Epithelial cell of prostate (primary cell): ENCODE results near the gene VOPP1.
A peak's percentile ranks its signal among the peaks of the same experiment; 100 is the strongest.
"Not testable (repeated sequence)": the region's sequence is repeated elsewhere in the genome, so short reads cannot be mapped to it uniquely, and the experiment has no call there.

ENCODE experiments used
- DNase-seq: peaks from one replicate; pipeline ENCODE4 v3.0.0-alpha.2; 2011; ENCODE audit warnings: low read depth, low spot score
- H3K27ac ChIP-seq: fragments of 450-650 bp; 2 replicates; pipeline ENCODE4 v1.5.1; 2017; ENCODE audit warnings: mild to moderate bottlenecking

The VOPP1 gene

DNA sequence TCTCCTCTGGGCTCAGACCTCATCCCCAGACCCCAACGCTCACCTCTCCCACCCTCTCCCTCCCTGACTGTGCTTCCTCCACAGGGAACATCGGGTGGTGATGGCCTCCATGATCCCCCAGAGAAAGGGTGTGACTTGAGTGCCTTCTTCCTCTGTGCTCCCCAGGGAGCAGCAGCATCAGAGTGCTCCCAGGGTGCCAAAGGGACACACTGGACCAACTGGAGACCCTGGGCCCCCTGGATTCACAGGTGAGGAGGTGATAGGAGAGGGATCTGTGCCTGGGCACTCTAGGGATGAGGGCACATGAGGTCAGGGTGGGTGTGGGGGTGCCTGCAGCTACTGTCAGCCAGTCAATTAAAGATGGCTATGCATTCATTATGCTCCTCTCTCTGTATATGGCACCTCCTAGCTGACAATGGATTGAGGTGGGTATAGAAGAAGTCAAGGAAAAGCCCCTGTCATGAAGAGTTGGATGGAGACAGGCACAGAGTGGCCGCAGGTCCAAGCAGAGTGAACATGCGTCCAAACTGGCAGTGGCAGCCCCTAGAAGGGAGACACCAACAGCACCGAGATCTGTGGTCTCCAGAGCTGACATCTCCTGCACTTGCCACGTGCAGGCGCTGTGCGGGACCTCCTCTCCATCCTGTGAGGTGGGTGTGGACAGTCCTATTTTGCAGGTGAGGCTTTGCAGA is 15.5 kb upstream of the VOPP1 start:
- DNase-seq, result no peak
- no peak overlapping the region for H3K27ac ChIP-seq

DNA sequence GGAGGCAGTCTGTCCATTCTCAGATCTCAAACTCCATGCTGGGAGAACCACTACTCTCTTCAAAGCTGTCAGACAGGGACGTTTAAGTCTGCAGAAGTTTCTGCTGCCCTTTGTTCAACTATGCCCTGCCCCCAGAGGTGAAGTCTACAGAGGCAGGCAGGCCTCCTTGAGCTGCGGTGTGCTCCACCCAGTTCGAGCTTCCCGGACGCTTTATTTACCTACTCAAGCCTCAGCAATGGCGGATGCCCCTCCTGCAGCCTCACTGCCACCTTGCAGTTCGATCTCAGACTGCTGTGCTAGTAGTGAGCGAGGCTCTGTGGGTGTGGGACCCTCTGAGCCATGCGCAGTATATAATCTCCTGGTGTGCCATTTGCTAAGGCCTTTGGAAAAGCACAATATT is 10.4 kb upstream of the VOPP1 start:
- DNase-seq, H3K27ac ChIP-seq: not testable (repeated sequence)

DNA sequence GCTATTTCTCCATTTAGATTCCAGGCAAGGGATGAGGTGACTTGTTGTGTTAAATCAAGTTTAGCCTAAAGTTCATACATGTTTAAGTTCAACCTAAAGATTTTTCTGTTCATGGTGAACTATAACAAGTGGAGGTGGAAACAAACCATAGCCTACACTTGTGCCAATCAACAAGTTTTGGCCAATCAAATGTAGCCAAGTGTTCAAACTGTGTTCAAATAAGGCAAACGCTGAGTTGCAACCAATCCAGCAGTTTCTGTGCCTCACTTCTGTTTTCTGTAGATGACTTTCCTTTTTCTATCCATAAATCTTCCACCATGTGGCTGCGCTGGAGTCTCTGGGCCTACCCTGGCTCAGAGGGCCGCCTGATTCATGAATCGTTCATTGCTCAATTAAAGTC is 4.5 kb upstream of the VOPP1 start:
- DNase-seq, result no peak
- no peak overlapping the region for H3K27ac ChIP-seq

DNA sequence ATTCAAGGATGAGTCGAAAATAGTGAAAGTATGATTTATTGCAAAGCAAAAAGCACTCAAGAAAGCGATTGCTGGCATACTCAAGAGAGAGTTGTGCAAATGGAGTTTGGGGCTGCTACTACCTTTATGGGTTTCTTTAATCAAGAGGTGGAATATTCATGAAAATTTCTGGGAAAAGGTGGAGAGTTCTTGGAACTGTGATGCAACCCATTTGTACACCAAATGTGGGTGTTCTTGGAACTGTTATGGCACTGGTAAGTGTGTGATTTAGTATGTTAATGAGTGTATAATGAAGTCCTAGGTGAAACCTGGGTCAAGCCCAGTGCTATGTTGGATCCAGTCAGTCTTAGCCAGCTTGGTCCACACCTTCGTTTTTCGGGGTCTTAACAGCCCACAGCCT is 3.4 kb upstream of the VOPP1 start:
- no peak overlapping the region for H3K27ac ChIP-seq

DNA sequence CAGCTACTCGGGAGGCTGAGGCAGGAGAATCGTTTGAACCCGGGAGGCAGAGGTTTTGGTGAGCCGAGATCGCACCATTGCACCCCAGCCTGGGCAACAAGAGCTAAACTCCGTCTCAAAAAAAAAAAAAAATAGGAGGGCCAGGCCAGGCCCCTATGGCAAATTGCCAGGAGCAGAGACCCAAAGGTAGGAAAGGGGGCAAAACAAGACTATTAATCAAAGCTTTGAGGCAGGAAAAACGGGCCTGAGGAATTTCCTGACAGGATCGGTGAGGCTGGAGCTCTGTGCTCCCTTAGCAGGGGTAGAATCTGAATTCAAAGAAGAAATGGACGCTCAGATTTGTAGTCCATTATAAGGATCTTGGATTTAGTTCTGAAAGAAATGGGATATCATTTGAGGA is 2.8 kb upstream of the VOPP1 start:
- DNase-seq, result no peak
- no peak overlapping the region for H3K27ac ChIP-seq

More for the DNA sequence above, 3.4 kb upstream of the VOPP1 start:
- DNase-seq, result no peak

DNA sequence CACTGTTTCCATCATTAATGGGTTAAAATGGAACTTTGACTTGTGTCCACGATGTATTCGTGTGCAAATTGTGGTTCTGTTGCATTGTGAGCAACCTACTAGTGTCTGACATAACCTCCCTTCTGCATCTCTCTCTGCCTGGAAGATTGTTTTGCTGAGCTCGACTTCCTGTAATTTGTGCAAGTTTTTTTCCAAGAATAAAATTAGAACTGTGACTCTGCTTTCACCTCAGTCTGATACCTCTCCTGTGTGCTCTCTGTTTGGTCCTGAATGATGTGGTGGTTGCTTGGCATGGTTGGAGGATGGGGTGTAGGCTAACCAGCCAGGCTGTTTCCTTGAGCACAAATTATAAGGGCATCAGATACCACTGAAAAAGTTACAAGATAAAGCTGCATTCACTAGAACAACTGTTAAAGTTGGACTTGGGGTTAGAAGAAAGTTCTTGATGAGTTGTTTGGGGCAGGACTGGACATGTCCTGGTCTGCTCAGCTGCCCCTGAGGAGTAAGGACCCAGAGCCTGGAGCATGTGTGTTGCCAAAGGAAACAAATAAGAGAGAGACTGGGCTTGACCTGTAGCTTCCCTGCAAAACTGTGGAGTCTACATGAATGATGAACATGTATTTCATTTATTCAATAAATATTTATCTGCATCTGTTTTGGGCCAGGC is 1.9 kb upstream of the VOPP1 start:
- peak overlapping the region; percentile 90 for H3K27ac ChIP-seq
- DNase-seq, result peak; percentile 31

DNA sequence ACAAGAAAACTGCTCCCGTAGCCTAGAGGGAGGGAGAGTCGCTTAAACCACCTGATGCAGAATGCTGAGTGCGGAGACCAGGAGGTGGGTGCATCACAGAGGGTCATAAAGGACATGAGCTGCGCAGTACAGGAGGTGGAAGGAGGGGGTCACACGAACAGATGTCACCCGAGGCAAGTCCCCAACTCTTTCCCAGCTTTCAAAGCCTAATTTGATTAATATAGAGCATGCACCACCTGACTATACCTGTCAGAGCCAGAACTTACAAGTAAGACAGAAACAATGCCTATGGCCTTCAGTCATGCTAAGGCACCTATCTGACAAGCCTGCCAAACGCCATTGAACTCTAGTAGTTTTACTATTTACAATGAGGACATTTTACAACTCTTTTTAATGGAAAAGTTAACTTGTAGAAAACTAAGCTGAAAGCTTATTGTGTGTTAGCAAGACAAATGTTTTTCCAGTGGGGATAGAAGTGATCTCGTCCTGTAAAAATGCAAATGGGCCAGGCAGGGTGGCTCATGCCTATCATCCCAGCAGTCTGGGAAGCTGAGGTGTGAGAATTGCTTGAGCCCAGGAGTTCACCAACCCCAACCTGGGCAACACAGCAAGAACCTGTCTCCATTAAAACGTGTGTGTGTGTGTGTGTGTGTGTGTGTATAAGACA is 1.1 kb upstream of the VOPP1 start:
- H3K27ac ChIP-seq, result peak overlapping the region; percentile 90
- no peak for DNase-seq

DNA sequence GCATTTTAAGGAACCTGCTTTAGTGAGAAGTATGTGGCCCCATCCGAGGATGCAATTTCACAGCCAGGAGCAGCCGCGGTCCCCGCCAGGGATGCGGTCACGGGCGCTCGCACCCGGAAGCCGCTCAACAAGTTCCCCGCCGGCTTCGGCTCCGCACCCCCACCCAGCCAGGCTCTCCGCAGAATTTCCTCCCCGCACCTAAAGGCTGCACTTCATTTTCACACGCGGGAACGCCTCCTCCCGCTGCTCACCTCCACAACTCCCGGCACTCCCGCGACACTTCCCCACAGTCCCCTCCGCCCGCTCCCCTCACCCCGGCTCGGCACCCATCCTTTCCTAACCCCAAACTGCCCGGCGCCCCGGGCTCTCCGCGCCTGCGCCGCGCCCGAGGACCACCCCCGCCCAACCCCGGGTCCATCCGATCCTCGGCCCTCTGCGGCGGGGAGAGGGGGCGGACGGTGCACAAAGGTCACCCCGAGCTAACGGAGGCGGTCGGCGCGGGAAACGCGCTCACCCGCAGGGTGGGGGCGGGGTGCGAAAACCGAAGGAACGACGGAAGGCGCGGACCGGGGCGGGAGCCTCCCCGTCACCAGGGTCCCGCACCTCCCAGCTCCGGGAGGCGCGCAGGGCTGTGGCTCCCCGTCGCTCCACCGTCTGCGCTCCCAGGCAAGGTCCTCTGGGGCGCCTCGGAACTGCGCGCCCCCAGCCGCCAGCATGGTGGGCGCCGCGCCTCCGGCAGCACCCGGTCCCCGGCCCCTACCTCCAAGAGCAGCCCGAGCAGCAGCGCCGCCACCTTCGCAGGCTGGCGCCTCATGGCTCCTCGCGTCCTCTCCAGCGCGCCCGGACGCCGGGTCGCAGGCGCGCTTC is 558 bp downstream of the VOPP1 start:
- DNase-seq, result no peak
- peak overlapping the region; percentile 90 for H3K27ac ChIP-seq

DNA sequence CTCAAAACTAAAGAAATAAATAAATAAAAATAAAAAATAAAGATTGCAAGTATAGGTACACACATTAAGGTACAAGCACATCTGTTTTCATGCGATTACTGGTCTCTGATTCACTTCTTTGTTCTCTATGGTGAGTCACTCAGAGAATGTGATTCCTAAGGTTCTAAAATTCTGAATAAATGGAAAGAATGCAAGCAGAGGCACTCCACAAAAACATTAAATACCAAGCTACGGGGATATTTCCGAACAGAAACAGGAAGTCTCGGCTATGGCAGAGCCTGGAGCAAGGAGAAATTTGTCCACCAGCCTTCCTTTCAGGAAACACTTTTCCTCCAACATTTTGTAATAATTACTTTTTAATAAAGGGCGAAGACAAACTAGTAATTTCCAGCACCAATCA is 1.4 kb downstream of the VOPP1 start:
- DNase-seq, result no peak

DNA sequence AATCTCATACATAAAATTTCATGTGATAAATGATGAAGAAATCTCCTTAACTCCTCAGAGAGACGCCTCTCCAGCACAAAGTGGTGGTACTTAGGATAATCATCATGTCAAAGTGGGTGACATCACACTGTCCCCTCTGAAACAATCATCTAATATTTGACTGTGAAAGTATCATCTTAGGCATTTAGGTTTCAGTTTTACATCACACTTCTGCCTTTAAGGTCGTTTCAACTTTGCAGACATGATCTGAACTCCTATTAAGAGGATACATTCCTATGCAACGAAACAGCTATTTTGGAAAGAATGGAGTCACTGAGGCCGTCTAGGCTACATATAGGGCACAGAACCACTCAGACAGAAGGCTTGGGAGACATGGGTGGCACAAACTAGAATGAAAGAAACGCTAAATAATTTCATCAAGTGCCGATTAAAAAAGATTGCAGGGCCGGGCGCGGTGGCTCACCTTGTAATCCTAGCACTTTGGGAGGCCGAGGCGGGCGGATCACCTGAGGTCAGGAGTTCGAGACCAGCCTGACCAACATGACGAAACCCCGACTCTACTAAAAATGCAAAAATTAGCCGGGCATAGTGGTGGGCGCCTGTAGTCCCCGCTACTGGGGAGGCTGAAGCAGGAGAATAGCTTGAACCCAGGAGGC is 2.0 kb downstream of the VOPP1 start:
- peak overlapping the region; percentile 90 for H3K27ac ChIP-seq
- no peak for DNase-seq

More for the DNA sequence above, 1.4 kb downstream of the VOPP1 start:
- H3K27ac ChIP-seq, result peak overlapping the region; percentile 90

DNA sequence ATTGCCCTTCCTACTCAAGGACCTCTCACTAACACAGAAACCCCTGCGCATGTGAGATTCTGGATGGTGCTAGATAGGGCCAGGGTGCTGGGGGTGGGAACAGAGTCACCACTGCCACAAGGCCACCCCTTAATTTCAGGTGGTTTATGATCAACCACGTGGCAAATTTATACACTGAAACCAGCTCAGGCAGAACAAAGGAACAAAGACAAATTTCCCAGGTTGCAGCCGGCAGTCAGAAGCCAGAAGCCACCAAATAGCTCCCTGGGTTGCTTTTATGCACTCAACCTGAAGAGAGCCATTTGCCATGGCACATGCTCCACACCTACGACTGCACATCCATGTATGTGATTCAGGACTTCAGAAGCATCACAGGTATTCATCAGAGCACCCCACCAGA is 2.5 kb downstream of the VOPP1 start:
- no peak overlapping the region for H3K27ac ChIP-seq
- DNase-seq, result no peak

DNA sequence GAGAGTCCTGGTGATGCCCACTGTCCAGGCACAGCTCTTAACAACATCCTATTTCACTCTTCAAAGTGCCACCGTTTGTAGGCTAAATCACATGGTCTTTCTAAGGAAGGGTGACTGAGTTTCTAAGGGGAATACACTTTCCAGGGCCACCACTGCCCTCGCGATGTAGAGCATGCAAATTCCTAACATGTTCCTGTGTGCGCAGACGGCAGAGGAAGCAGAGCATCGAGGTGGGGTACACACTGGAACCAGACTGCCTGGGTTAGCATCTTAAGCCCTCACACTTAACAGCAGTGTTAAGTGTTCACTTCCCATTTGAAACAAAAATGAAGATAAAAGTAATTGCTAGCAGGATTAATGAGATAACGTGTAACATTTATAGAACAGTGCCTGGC is 3.0 kb downstream of the VOPP1 start:
- H3K27ac ChIP-seq, result no peak overlapping the region

DNA sequence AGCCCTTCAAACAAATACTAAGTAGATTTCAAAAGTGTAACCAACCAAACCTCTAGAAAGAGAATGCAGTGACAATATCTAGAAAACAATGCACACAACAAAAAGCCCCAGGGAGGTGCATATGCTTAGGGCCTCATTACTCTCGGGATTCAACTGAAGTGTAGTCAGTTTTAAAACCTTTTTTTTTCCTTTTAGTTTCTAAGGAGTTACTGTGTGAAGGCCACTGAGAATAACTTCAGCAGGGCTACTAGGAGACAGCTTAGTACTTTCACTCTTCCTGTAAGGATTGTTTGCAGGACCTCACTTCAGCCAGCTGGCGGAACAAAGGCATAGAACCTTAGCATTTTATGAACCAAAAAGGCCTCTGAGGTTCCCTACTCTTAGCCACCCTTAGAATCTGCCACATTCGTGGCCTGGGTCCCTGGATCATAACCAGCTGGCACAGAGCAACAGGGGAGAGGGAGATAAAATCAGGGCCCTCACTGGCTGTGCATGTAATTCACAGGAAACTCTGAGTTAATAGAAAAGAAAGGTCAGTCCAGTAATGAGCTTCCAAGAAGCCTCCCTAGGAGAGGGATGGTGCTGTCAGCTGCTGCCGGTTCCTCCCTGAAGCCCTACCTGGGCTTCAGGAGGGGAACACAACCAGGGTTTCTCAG is 3.6 kb downstream of the VOPP1 start:
- H3K27ac ChIP-seq, result no peak overlapping the region
- DNase-seq, result no peak

More for the DNA sequence above, 3.0 kb downstream of the VOPP1 start:
- no peak for DNase-seq

DNA sequence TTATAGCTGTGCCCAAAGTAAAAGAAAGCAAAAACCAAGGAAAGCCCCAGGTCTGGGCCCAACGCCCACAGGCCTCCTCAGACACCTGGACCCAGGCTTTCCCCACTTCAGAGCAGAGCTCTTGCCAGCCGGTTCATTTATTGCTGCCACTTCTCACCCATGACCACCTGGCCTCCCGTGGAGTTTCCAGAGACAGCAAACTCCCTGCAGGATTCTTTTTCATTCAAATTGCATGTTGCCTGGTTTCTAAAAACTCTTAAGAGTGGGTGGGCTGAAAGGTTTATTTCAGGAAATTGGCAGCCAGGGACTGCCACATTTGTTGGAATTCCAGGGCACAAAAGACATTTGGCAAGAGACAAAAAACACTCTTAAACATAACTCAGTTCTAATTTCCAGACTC is 4.7 kb downstream of the VOPP1 start:
- no peak for DNase-seq
- H3K27ac ChIP-seq, result no peak overlapping the region

DNA sequence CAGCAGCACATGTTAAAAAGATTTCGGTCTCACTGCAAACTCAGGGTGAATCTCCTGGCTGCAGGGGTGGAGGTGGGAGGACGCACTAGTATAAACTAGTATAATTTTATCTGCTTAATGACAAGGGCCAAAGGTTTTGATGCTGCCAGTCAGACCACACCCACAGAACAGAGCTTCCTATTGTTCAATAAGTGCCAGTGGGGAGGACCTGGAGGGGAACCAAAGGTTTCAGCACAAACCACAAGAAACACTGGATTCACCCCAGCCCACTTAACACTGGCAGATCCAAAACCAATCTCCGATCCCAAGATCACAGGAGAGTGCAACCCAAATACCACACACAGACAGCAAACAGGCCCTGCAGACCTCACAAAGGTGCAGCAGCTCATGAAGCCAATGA is 6.6 kb downstream of the VOPP1 start:
- no peak for DNase-seq
- H3K27ac ChIP-seq, result no peak overlapping the region

DNA sequence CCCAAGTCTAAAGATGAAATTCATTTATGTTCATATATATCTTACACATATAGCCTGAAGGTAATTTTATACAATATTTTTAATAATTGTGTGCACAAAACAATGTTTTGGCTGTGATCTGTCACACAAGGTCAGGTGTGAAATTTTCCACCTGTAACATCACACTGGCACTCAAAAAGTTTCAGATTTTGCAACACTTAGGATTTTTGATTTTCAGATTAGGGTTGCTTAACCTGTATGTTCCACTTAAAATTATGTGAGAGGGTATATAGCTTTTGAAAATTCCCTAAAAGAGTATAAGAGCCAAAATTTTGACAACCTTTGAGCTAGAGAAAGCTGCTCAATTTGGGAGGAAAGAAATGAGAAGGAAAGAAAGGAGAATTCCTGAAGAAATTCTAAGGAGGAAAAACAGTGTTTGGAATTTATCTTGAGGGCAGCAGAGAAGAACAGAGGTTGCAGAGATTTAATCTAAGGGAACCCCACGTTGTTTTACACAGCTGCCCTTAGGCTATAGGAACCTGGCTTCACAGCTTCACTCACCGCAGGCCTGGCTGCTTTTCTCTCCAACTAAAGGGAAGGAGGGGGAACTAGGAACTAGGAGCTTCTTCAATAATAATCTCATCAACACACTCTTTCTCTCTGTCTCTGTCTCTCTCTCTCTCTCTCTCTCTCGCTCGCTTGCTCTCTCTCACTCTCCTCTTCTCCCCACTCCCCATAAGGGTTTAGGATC is 8.5 kb downstream of the VOPP1 start:
- no peak overlapping the region for H3K27ac ChIP-seq
- no peak for DNase-seq

DNA sequence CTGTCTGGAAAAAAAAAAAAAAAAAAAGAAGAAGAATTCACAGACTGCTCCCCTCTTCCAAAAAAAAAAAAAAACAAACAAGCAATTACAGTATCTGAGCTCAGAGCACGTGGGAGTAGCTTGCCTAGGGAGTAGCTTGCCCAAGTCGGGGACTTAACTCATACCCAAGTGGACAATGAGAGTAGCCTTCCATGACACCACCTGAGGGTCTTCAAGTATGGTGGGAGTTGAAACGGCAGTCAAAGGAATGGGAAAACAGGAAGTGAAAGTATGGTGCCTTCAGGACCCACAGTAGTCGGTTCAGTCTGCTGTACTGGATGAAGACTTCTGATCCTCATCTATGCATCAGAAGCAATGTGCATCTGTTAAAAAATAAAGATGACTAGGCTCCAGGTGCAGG is 10.6 kb downstream of the VOPP1 start:
- no peak overlapping the region for H3K27ac ChIP-seq
- DNase-seq, result no peak

DNA sequence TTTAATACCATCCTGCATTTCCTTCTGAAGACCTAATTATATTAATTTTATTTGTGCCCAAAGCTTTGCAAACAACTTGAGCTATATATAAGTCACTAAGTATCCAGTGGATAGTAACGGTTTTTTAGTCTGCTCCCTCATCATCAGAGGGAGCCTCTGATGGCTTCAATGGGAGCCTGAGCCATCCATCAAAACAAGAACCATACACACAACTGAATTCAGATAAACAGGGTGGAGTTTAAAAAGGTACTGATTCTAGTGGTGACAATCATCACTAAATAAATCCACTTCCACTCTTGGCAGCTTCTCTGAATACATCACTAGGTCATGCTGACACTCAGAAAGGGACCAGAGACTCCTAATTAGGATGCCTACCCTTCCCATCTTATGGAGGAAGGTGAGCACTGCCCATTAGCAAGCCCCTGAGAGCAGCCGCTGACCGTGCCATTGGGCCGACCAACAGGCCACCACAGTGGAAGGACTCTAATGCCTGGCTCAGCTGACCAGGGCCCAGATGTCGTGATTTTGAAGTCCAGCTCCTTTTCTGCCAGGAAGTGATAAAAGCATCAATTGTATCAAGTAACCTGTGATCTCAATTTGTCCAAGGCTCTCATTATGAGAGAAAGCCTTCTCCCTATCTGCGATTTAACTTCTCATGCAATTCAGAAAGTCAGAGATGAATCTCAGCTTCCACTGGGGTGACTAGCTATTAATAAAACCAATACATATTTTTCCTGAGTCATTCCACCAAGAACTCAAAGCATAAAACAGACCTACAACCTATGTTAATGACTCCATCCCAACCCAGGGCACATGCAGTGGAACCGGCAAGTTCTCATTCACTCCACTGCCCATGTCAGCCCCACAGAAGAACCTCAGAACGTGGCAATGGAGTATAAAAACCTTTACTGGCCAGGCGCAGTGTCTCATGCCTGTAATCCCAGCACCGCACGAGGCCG is 13.1 kb downstream of the VOPP1 start:
- no peak overlapping the region for H3K27ac ChIP-seq
- DNase-seq, result no peak
